GM15510 (cell line): ENCODE results near the gene EXOC4.

ENCODE experiments used
- POLR2A ChIP-seq: IDR thresholded peaks from 3 replicates; pipeline ENCODE4 v1.6.1; 2011; ENCODE audit warnings: borderline replicate concordance; ENCODE audit not compliant: insufficient read length; ENCODE audit errors: extremely low read depth

Gene EXOC4

GRCh38 chr7:133931053-133931452, 678.2 kb downstream of the EXOC4 start:
- no peak for TF ChIP-seq POLR2A

- no peak for TF ChIP-seq POLR2A
These were observed 679.7 kb downstream of the EXOC4 start for GRCh38 chr7:133932591-133932990.

- TF ChIP-seq POLR2A: no peak
These were observed 681.5 kb downstream of the EXOC4 start for GRCh38 chr7:133934262-133934976.

GRCh38 chr7:133934977-133935330, 682.1 kb downstream of the EXOC4 start:
- TF ChIP-seq POLR2A: no peak

- TF ChIP-seq POLR2A: no peak
These were observed 683.2 kb downstream of the EXOC4 start for GRCh38 chr7:133936074-133936473.

GRCh38 chr7:133937786-133938185, 684.9 kb downstream of the EXOC4 start:
- TF ChIP-seq POLR2A: no peak

- TF ChIP-seq POLR2A: no peak
These were observed 687.5 kb downstream of the EXOC4 start for GRCh38 chr7:133940368-133940767.

- TF ChIP-seq POLR2A: no peak
These were observed 688.6 kb downstream of the EXOC4 start for GRCh38 chr7:133941496-133941895.

- no peak for TF ChIP-seq POLR2A
These were observed 692.6 kb downstream of the EXOC4 start for GRCh38 chr7:133945497-133945896.

- no peak for TF ChIP-seq POLR2A
These were observed 694.8 kb downstream of the EXOC4 start for GRCh38 chr7:133947458-133948254.

- no peak for TF ChIP-seq POLR2A
These were observed 695.7 kb downstream of the EXOC4 start for GRCh38 chr7:133948588-133948987.

- TF ChIP-seq POLR2A: no peak
These were observed 698.0 kb downstream of the EXOC4 start for GRCh38 chr7:133950855-133951254.

- no peak for TF ChIP-seq POLR2A
These were observed 702.3 kb downstream of the EXOC4 start for GRCh38 chr7:133955208-133955607.

GRCh38 chr7:133957845-133958244, 705.0 kb downstream of the EXOC4 start:
- no peak for TF ChIP-seq POLR2A

- TF ChIP-seq POLR2A: no peak
These were observed 705.9 kb downstream of the EXOC4 start for GRCh38 chr7:133958822-133959221.

GRCh38 chr7:133959505-133959904, 706.6 kb downstream of the EXOC4 start:
- TF ChIP-seq POLR2A: no peak
